ENCODE measurements around the gene PPP1R14D.

Gene PPP1R14D

GRCh38 chr15:40828447-40829036 lies at the start of gene PPP1R14D:
PPP1R14D (minus strand) TSS chr15:40828708; CDS start chr15:40828641, 67 bp downstream.
- no peaks in the 10 kb centered on the region for H3K79me2 ChIP-seq (ENCODE audit: insufficient read depth, low read length)
- TF ChIP-seq EZH2phosphoT487 (IDR thresholded peaks at IDR 0.05; ENCODE audit: borderline replicate concordance) (no peak), CTCF (conservative IDR thresholded peaks at IDR 0.05; ENCODE audit: low read length) (no peak)
- no peak within 1 kb of the TSS for H2AFZ ChIP-seq (ENCODE audit: low read length)
- H3K9me2 ChIP-seq (replicated peaks; ENCODE audit: low read depth, low read length), result no peaks in the 10 kb centered on the region
- H3K27me3 ChIP-seq (ENCODE audit: insufficient read depth, low read length, poor library complexity, severe bottlenecking), result no peaks in the 10 kb centered on the region
- H3F3A ChIP-seq (ENCODE audit: low read depth), result no peaks in the 10 kb centered on the region
- no peak within 1 kb of the TSS for H3K4me2 ChIP-seq (ENCODE audit: low read depth, low read length, poor library complexity, severe bottlenecking)
- no peak within 1 kb of the TSS for H3K4me3 ChIP-seq (ENCODE audit: low read length, poor library complexity, severe bottlenecking)
- no peaks in the 10 kb centered on the region for H3K36me3 ChIP-seq (ENCODE audit: insufficient read depth, low read length)
- H3K9ac ChIP-seq (ENCODE audit: low read depth, low read length, poor library complexity, severe bottlenecking), result no peak within 1 kb of the TSS
- H4K20me1 ChIP-seq (ENCODE audit: insufficient read depth, low read length, poor library complexity, severe bottlenecking), result no peaks in the 10 kb centered on the region
- no peaks in the 10 kb centered on the region for H3K4me1 ChIP-seq (ENCODE audit: insufficient read depth, low read length, poor library complexity, severe bottlenecking)
- no peaks in the 10 kb centered on the region for H3K9me3 ChIP-seq (ENCODE audit: insufficient read depth, low read depth, low read length)

- no peak overlapping the region for H3K9ac ChIP-seq (ENCODE audit: low read depth, low read length, poor library complexity, severe bottlenecking)
- H2AFZ ChIP-seq (ENCODE audit: low read length), result no peak overlapping the region
Measured at GRCh38 chr15:40877694-40878093, 49.2 kb upstream of the PPP1R14D start.

GRCh38 chr15:40875991-40876730 lies 47.7 kb upstream of the PPP1R14D start:
- H3K9ac ChIP-seq (ENCODE audit: low read depth, low read length, poor library complexity, severe bottlenecking), result no peak overlapping the region
- H3K4me2 ChIP-seq (ENCODE audit: low read depth, low read length, poor library complexity, severe bottlenecking), result no peak overlapping the region
- TF ChIP-seq EZH2phosphoT487 (IDR thresholded peaks at IDR 0.05; ENCODE audit: borderline replicate concordance) (no peak), CTCF (conservative IDR thresholded peaks at IDR 0.05; ENCODE audit: low read length) (no peak)
- H3K36me3 ChIP-seq (ENCODE audit: insufficient read depth, low read length), result no peaks in the 10 kb centered on the region
- no peaks in the 10 kb centered on the region for H3F3A ChIP-seq (ENCODE audit: low read depth)
- no peaks in the 10 kb centered on the region for H3K9me2 ChIP-seq (replicated peaks; ENCODE audit: low read depth, low read length)
- peaks cover 7% of the 10 kb centered on the region for H3K27me3 ChIP-seq (ENCODE audit: insufficient read depth, low read length, poor library complexity, severe bottlenecking)
- H3K4me1 ChIP-seq (ENCODE audit: insufficient read depth, low read length, poor library complexity, severe bottlenecking), result peaks cover 6% of the 10 kb centered on the region
- H2AFZ ChIP-seq (ENCODE audit: low read length), result no peak overlapping the region
- H3K79me2 ChIP-seq (ENCODE audit: insufficient read depth, low read length), result no peaks in the 10 kb centered on the region
- no peak overlapping the region for H3K4me3 ChIP-seq (ENCODE audit: low read length, poor library complexity, severe bottlenecking)
- no peaks in the 10 kb centered on the region for H4K20me1 ChIP-seq (ENCODE audit: insufficient read depth, low read length, poor library complexity, severe bottlenecking)
- H3K9me3 ChIP-seq (ENCODE audit: insufficient read depth, low read depth, low read length), result no peaks in the 10 kb centered on the region

More at GRCh38 chr15:40877694-40878093, 49.2 kb upstream of the PPP1R14D start:
- H3K36me3 ChIP-seq (ENCODE audit: insufficient read depth, low read length), result no peaks in the 10 kb centered on the region
- no peaks in the 10 kb centered on the region for H3K9me2 ChIP-seq (replicated peaks; ENCODE audit: low read depth, low read length)
- no peaks in the 10 kb centered on the region for H4K20me1 ChIP-seq (ENCODE audit: insufficient read depth, low read length, poor library complexity, severe bottlenecking)
- peaks cover 7% of the 10 kb centered on the region for H3K27me3 ChIP-seq (ENCODE audit: insufficient read depth, low read length, poor library complexity, severe bottlenecking)
- no peak overlapping the region for H3K4me3 ChIP-seq (ENCODE audit: low read length, poor library complexity, severe bottlenecking)
- H3K9me3 ChIP-seq (ENCODE audit: insufficient read depth, low read depth, low read length), result no peaks in the 10 kb centered on the region
- no peak overlapping the region for H3K4me2 ChIP-seq (ENCODE audit: low read depth, low read length, poor library complexity, severe bottlenecking)
- H3F3A ChIP-seq (ENCODE audit: low read depth), result no peaks in the 10 kb centered on the region
- H3K79me2 ChIP-seq (ENCODE audit: insufficient read depth, low read length), result no peaks in the 10 kb centered on the region
- peaks cover 6% of the 10 kb centered on the region for H3K4me1 ChIP-seq (ENCODE audit: insufficient read depth, low read length, poor library complexity, severe bottlenecking)
- TF ChIP-seq CTCF (conservative IDR thresholded peaks at IDR 0.05; ENCODE audit: low read length) (no peak), EZH2phosphoT487 (IDR thresholded peaks at IDR 0.05; ENCODE audit: borderline replicate concordance) (no peak)
